GM11168 (cell line): Measurements from ENCODE around the gene MTMR8.

ENCODE experiments used
- in situ Hi-C: fragments of 300-500 bp; cut with MboI; formaldehyde crosslinking; loops from one replicate; pipeline ENCODE4 v1.12.0; 2022; ENCODE audit warnings: low sequenced_read_pairs; ENCODE audit not compliant: unreplicated experiment

The MTMR8 gene

DNA sequence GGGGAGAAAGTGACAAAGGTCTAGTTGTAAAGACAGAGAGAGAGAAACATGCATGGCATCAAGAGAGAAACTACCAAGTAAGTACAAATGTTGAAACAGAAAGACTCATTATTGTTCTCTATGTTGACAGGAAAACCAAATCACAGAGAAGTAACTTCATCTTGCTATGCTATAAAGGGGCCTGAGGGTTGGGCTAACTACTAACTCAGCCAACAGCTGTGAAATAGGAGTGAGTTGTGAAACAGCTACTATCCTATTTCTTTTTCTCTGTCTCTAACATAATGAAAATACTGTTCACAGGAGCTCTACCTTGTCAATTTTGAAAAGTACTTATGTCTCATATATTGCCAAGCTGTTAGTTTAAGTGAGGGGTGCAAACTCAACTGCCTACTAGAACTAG is 65.0 kb downstream of the MTMR8 start:
- in situ Hi-C loops = no loop called here

DNA sequence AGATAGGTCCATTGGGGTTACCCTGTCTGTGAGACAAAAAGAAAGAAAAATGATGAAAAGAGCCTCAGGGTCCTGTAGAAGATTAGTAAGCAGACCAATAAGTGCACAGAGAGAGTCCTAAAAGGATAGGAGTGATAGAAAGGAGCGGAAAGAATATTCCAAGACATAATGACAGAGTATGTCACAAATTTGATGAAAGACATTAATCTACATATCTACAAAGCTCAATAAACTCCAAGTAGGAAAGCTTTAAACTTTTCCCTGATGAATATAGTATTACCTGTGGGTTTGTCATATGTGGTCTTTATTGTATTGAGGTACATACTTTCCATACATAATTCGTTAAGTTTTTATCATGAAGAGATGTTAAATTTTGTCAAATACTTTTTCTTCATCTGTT is 73.7 kb downstream of the MTMR8 start:
- in situ Hi-C loops = no loop called here

DNA sequence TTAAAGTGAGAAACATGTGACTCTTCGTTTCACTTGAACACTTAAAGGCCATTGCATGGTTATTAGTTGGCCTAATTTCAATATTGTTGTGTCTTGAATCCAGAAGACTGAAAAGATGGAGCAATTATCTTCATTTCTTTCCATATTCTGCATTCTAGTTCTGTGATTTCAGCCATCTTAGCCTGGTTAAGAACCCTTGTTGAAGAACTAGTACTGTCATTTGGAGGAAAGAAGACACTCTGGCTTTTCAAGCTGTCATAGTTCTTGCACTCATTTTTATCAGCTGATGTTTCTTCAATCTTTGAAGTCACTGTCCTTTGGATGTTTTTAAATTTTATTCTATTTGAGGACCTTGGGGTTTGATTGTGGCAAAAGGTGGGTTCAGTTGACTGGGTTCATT is 81.6 kb downstream of the MTMR8 start:
- in situ Hi-C loops = no loop called here

DNA sequence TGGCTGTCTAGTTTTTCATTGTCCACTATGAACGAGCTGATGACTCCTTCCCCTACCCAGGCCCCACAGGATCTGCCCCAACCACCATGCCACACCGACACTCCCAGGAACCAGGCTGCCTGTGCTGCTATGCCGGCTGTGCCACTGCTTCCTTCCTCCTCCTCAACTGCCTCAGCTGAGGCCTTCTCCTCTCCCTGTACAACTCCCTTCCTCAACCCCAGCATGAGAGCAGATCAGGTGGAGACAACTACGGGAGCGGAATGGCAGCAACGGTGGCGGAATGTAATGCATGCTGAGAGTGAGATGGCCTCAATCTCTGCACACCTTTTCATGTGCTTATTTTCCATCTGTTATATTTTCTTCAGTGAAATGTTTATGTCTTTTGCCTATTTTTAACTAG is 88.5 kb downstream of the MTMR8 start:
- in situ Hi-C loops = no loop called here

DNA sequence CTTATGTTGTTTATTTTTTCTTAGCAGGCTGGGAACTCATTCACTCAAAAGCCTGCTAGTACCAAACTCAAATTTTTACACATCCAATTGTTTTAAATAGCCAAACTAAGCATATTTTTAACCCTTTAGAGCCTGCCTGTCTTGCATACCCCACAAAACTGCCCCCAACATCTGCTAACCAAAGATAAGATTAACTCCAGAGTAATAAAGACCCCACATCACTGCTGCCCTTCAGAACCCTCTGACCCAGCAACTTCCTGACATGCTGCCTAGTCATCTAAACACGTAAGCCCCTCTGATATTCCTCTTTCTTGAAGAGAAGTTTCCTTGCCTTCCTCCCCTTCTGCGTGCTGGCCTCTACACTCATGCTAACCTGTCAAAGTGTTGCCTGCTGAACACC is 104.1 kb downstream of the MTMR8 start:
- in situ Hi-C loops = no loop called here

DNA sequence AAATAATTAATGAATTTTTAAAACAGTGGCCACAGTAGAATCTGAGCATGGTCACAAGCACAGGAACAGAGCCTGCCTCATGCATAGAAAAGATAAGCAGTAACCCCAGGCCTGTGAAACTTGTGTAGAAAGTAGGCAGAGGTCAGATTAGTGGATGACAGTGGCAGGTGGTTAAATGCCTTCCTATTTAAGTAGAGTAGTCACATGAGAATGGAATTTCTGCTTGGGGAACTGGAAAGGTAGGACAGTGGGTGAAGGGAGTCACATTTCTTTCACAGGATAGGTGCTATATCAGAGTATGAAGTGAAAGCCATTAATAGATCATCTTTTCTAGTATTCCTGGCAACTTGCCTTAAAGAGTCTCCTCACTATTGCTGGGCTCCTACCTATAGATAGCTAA is 130.0 kb downstream of the MTMR8 start:
- in situ Hi-C loops = no loop called here

DNA sequence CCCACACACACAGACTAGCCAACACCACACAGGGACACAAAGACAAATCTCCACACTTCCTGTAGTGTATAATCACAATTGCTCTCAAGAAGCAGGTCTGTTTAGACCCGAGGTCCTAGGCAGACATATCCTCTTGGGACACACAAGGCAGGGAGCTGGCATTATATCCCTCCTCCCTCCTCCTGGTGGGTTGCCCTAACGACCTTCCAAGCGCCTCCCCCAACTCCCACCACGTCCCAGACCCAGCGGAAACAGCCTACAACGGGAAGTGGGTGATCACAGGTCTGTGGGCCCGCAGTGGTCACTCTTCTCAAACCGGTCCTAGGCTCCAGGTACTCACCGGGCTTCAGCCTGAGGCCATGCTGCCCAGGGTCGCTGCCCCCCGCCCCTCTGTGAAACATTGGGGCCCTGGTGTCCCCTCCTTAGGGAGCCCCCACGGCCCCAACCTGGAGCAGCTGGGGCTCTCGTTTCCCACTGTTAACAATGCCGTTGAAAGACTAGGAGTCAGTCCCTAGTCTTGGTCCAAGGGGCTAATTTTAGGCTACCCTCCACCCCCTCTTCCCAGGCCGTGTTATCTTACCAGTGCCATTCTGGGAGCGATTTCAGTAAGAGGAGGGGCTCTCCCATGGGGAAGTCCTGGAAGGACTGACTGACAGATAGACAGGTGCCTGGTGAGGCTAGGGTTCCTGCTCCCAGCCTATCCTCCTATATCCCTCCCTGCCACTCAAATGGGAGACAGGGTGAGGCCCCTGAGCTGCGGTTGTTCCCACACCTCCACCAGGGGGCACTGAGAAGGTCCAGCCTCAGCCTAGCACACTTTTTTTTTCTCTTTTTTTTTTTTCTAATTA is 164.9 kb downstream of the MTMR8 start, which contains the start of gene ASB12:
Gene ASB12, minus strand, starts transcription at position 485 of the 848 bp plus-strand sequence. CDS start 4,957 bp downstream, outside the sequence.
- in situ Hi-C loops = no loop called here

DNA sequence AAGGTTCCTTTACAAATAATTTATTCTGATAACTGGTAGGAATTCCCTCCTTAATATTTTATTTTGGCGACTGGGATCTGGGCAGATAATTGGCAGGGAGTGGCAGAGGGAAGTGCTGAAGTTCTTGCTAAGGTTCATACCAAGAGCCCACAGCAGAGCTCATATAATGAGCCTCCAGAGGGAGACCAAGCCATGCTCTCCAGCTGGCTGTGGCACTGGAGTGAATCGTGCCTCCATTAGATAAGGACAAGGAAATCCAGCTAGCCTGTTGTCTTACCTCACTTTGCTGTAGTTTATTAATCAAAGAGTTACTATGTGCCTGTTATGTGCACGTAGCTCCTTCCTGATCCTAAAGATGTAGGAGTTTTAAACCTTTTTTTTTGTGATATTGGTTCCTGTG is 166.1 kb downstream of the MTMR8 start:
- in situ Hi-C loops = no loop called here
